ENCODE measurements around the gene SMG9. TPM values are rescaled to one million over a fixed set of nuclear protein-coding genes. Genes with fewer than 3 reads are reported as not detected.

Gene SMG9
- total and polyA plus RNA-seq, 4 donors: 14.9 to 50.6 (median 30.2) TPM

- DNase-seq (no peak), ATAC-seq (ENCODE audit: low FRiP score) (no peak)
- H3K4me1 ChIP-seq (ENCODE audit: control insufficient read depth in 1 of 2, insufficient read depth in 2 of 2, low read length in 2 of 2): no peaks in the 10 kb centered on the region
- H3K27me3 ChIP-seq (ENCODE audit: control insufficient read depth in 1 of 2, insufficient read depth in 2 of 2, low read length in 1 of 2): no peaks in the 10 kb centered on the region
- H3K27ac ChIP-seq (ENCODE audit: low read depth in 1 of 2, low read length in 2 of 2): no peak overlapping the region
- intact Hi-C loops (cut with DNase I): no loop called here
- H3K4me3 ChIP-seq (ENCODE audit: low read length in 2 of 2): no peak overlapping the region
- no peaks in the 10 kb centered on the region for H3K9me3 ChIP-seq (ENCODE audit: control insufficient read depth, low read length)
- WGBS, 2 donors: 91% methylated on average over 60 of the region's 60 CpGs
- H3K36me3 ChIP-seq (ENCODE audit: control insufficient read depth in 1 of 2, insufficient read depth in 2 of 2, low read length in 1 of 2): no peaks in the 10 kb centered on the region
These were observed 36.0 kb downstream of the SMG9 start for GRCh38 chr19:43718627-43719377.

GRCh38 chr19:43715776-43716175 is 39.0 kb downstream of the SMG9 start, which contains the start of gene IRGC:
Gene IRGC (plus strand): TSS chr19:43716076. CDS start chr19:43718559, 2,483 bp downstream.
- H3K4me1 ChIP-seq (ENCODE audit: control insufficient read depth in 1 of 2, insufficient read depth in 2 of 2, low read length in 2 of 2): no peaks in the 10 kb centered on the region
- no peak for DNase-seq
- no peak for ATAC-seq (ENCODE audit: low FRiP score)
- 66 to 67% methylated on average over 4 of the region's 4 CpGs for WGBS, 2 donors
- no peak within 1 kb of the TSS for H3K4me3 ChIP-seq (ENCODE audit: low read length in 2 of 2)
- H3K27me3 ChIP-seq (ENCODE audit: control insufficient read depth in 1 of 2, insufficient read depth in 2 of 2, low read length in 1 of 2): no peaks in the 10 kb centered on the region
- H3K36me3 ChIP-seq (ENCODE audit: control insufficient read depth in 1 of 2, insufficient read depth in 2 of 2, low read length in 1 of 2): no peaks in the 10 kb centered on the region
- H3K9me3 ChIP-seq (ENCODE audit: control insufficient read depth, low read length): no peaks in the 10 kb centered on the region
- no peak within 1 kb of the TSS for H3K27ac ChIP-seq (ENCODE audit: low read depth in 1 of 2, low read length in 2 of 2)
- intact Hi-C loops (cut with DNase I): no loop called here

GRCh38 chr19:43713208-43713607 is 41.6 kb downstream of the SMG9 start:
- ATAC-seq (ENCODE audit: low FRiP score) (no peak), DNase-seq (no peak)
- H3K27me3 ChIP-seq (ENCODE audit: control insufficient read depth in 1 of 2, insufficient read depth in 2 of 2, low read length in 1 of 2): no peaks in the 10 kb centered on the region
- H3K9me3 ChIP-seq (ENCODE audit: control insufficient read depth, low read length): peaks cover 5% of the 10 kb centered on the region
- H3K4me3 ChIP-seq (ENCODE audit: low read length in 2 of 2): no peak overlapping the region
- no peaks in the 10 kb centered on the region for H3K4me1 ChIP-seq (ENCODE audit: control insufficient read depth in 1 of 2, insufficient read depth in 2 of 2, low read length in 2 of 2)
- H3K36me3 ChIP-seq (ENCODE audit: control insufficient read depth in 1 of 2, insufficient read depth in 2 of 2, low read length in 1 of 2): no peaks in the 10 kb centered on the region
- WGBS, 2 donors: 67 to 71% methylated on average over 3 of the region's 3 CpGs
- H3K27ac ChIP-seq (ENCODE audit: low read depth in 1 of 2, low read length in 2 of 2): no peak overlapping the region
- intact Hi-C loops (cut with DNase I): no loop called here

GRCh38 chr19:43711751-43712355 is 42.9 kb downstream of the SMG9 start:
- Histone ChIP-seq H3K9me3 (ENCODE audit: control insufficient read depth, low read length) (peaks cover 5% of the 10 kb centered on the region), H3K27me3 (ENCODE audit: control insufficient read depth in 1 of 2, insufficient read depth in 2 of 2, low read length in 1 of 2) (no peaks in the 10 kb centered on the region), H3K27ac (ENCODE audit: low read depth in 1 of 2, low read length in 2 of 2) (no peak overlapping the region), H3K36me3 (ENCODE audit: control insufficient read depth in 1 of 2, insufficient read depth in 2 of 2, low read length in 1 of 2) (no peaks in the 10 kb centered on the region), H3K4me1 (ENCODE audit: control insufficient read depth in 1 of 2, insufficient read depth in 2 of 2, low read length in 2 of 2) (no peaks in the 10 kb centered on the region), H3K4me3 (ENCODE audit: low read length in 2 of 2) (no peak overlapping the region)
- ATAC-seq (ENCODE audit: low FRiP score) (no peak), DNase-seq (no peak)
- 70 to 74% methylated on average over 12 of the region's 12 CpGs for whole genome bisulfite sequencing, 2 donors
- intact Hi-C loops (cut with DNase I): no loop called here

GRCh38 chr19:43708716-43709115 is 46.0 kb downstream of the SMG9 start:
- Histone ChIP-seq H3K4me1 (ENCODE audit: control insufficient read depth in 1 of 2, insufficient read depth in 2 of 2, low read length in 2 of 2) (no peaks in the 10 kb centered on the region), H3K27ac (ENCODE audit: low read depth in 1 of 2, low read length in 2 of 2) (no peak overlapping the region), H3K27me3 (ENCODE audit: control insufficient read depth in 1 of 2, insufficient read depth in 2 of 2, low read length in 1 of 2) (peaks cover 0 to 1% of the 10 kb centered on the region in 2 donors), H3K4me3 (ENCODE audit: low read length in 2 of 2) (no peak overlapping the region), H3K9me3 (ENCODE audit: control insufficient read depth, low read length) (peaks cover 5% of the 10 kb centered on the region), H3K36me3 (ENCODE audit: control insufficient read depth in 1 of 2, insufficient read depth in 2 of 2, low read length in 1 of 2) (no peaks in the 10 kb centered on the region)
- DNase-seq (no peak), ATAC-seq (ENCODE audit: low FRiP score) (no peak)
- intact Hi-C loops (cut with DNase I): no loop called here
- WGBS, 2 donors: 63 to 68% methylated on average over 2 of the region's 2 CpGs

GRCh38 chr19:43707158-43707712 is 47.5 kb downstream of the SMG9 start:
- Histone ChIP-seq H3K27ac (ENCODE audit: low read depth in 1 of 2, low read length in 2 of 2) (no peak overlapping the region), H3K9me3 (ENCODE audit: control insufficient read depth, low read length) (peaks cover 5% of the 10 kb centered on the region), H3K36me3 (ENCODE audit: control insufficient read depth in 1 of 2, insufficient read depth in 2 of 2, low read length in 1 of 2) (no peaks in the 10 kb centered on the region), H3K27me3 (ENCODE audit: control insufficient read depth in 1 of 2, insufficient read depth in 2 of 2, low read length in 1 of 2) (peaks cover 0 to 1% of the 10 kb centered on the region in 2 donors), H3K4me1 (ENCODE audit: control insufficient read depth in 1 of 2, insufficient read depth in 2 of 2, low read length in 2 of 2) (no peaks in the 10 kb centered on the region), H3K4me3 (ENCODE audit: low read length in 2 of 2) (no peak overlapping the region)
- no peak for ATAC-seq (ENCODE audit: low FRiP score)
- no peak for DNase-seq
- WGBS, 2 donors: 74 to 82% methylated on average over 13 of the region's 13 CpGs
- intact Hi-C loops (cut with DNase I): no loop called here

- ATAC-seq (ENCODE audit: low FRiP score) (no peak), DNase-seq (no peak)
- Histone ChIP-seq H3K4me3 (ENCODE audit: low read length in 2 of 2) (no peak overlapping the region), H3K27ac (ENCODE audit: low read depth in 1 of 2, low read length in 2 of 2) (no peak overlapping the region), H3K27me3 (ENCODE audit: control insufficient read depth in 1 of 2, insufficient read depth in 2 of 2, low read length in 1 of 2) (peaks cover 0 to 1% of the 10 kb centered on the region in 2 donors), H3K4me1 (ENCODE audit: control insufficient read depth in 1 of 2, insufficient read depth in 2 of 2, low read length in 2 of 2) (no peaks in the 10 kb centered on the region), H3K36me3 (ENCODE audit: control insufficient read depth in 1 of 2, insufficient read depth in 2 of 2, low read length in 1 of 2) (no peaks in the 10 kb centered on the region), H3K9me3 (ENCODE audit: control insufficient read depth, low read length) (peaks cover 5% of the 10 kb centered on the region)
- intact Hi-C loops (cut with DNase I): no loop called here
- 70 to 71% methylated on average over 6 of the region's 6 CpGs for WGBS, 2 donors
These were observed 49.0 kb downstream of the SMG9 start for GRCh38 chr19:43705729-43706128.

- Histone ChIP-seq H3K27me3 (ENCODE audit: control insufficient read depth in 1 of 2, insufficient read depth in 2 of 2, low read length in 1 of 2) (peaks cover 0 to 1% of the 10 kb centered on the region in 2 donors), H3K4me3 (ENCODE audit: low read length in 2 of 2) (no peak overlapping the region), H3K36me3 (ENCODE audit: control insufficient read depth in 1 of 2, insufficient read depth in 2 of 2, low read length in 1 of 2) (no peaks in the 10 kb centered on the region), H3K27ac (ENCODE audit: low read depth in 1 of 2, low read length in 2 of 2) (no peak overlapping the region), H3K4me1 (ENCODE audit: control insufficient read depth in 1 of 2, insufficient read depth in 2 of 2, low read length in 2 of 2) (no peaks in the 10 kb centered on the region), H3K9me3 (ENCODE audit: control insufficient read depth, low read length) (peaks cover 5% of the 10 kb centered on the region)
- intact Hi-C loops (cut with DNase I): no loop called here
- DNase-seq (no peak), ATAC-seq (ENCODE audit: low FRiP score) (no peak)
- WGBS, 2 donors: 69 to 79% methylated on average over 7 of the region's 7 CpGs
These were observed 50.6 kb downstream of the SMG9 start for GRCh38 chr19:43704002-43704705.

All from aorta (tissue), 5 donors.